GM21423 (cell line): Measurements from ENCODE around the gene ARHGEF38.
A peak's percentile ranks its signal among the peaks of the same experiment; 100 is the strongest.

Experiments
- ATAC-seq: cut with Tn5 transposase; IDR thresholded peaks from one replicate; pipeline ENCODE4 v1.9.1; 2021; ENCODE audit warnings: mild to moderate bottlenecking, moderate library complexity; ENCODE audit not compliant: unreplicated experiment

ARHGEF38 gene, protein sequence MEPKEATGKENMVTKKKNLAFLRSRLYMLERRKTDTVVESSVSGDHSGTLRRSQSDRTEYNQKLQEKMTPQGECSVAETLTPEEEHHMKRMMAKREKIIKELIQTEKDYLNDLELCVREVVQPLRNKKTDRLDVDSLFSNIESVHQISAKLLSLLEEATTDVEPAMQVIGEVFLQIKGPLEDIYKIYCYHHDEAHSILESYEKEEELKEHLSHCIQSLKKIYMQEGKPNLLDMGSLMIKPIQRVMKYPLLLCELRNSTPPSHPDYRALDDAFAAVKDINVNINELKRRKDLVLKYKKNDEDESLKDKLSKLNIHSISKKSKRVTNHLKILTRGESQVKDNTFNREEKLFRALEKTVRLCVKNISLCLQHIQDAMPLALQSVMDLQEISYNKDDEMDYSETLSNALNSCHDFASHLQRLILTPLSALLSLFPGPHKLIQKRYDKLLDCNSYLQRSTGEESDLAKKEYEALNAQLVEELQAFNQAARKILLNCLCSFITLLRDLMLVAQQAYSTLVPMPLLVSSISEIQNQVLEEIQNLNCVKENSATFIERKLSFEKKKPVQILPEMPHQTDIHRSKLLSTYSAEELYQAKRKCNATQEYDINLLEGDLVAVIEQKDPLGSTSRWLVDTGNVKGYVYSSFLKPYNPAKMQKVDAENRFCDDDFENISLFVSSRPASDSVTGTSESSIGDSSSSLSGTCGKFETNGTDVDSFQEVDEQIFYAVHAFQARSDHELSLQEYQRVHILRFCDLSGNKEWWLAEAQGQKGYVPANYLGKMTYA

GRCh38 chr4:105551965-105552746 lies at the start of gene ARHGEF38:
Gene ARHGEF38, plus strand, starts transcription at chr4:105552620. Its CDS starts 146 bp downstream, at chr4:105552766.
- no peak for ATAC-seq

- no peak for ATAC-seq
These were observed 48.9 kb upstream of the ARHGEF38 start for GRCh38 chr4:105503484-105503883.

GRCh38 chr4:105504744-105505143 lies 47.7 kb upstream of the ARHGEF38 start:
- ATAC-seq: no peak

- ATAC-seq: peak; percentile 96
These were observed 43.1 kb upstream of the ARHGEF38 start for GRCh38 chr4:105509291-105509690.

DNA sequence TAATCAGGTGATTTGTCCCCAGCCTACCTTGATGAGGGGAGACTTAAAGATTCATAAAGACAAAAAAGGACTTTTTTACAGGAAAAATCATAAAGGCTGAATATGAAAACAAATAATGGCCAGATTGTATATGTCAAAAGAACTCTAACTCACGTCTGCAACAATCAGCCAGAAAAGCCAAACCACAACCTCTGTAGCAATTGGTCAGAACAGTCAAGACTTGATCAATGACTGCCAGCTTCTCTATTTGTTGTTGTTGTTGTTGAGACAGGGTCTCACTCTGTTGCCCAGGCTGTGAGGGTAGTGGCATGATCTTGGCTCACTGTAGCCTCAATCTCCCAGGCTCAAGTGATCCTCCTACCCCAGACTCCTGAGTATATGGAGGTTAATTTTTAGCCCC lies 42.7 kb upstream of the ARHGEF38 start:
- ATAC-seq: peak; percentile 24

DNA sequence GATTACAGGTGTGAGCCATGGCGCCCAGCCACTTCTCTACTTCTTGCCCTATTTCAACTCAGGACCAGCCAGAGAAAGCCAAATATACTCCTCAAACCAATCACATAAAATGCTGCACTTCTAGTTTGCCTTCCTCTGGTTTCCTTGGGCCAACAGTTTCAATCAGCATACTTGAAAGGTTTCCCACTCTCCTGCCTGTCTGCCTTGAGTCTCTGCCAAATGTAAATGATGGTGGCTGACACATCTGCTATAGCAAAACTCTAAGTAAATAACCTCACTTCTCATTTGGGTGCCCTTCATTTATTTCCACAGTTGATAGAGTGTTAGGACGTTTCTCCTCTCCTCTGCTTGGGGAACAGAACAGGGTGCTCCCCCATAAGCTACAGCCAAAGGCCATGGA lies 42.2 kb upstream of the ARHGEF38 start:
- ATAC-seq: no peak

DNA sequence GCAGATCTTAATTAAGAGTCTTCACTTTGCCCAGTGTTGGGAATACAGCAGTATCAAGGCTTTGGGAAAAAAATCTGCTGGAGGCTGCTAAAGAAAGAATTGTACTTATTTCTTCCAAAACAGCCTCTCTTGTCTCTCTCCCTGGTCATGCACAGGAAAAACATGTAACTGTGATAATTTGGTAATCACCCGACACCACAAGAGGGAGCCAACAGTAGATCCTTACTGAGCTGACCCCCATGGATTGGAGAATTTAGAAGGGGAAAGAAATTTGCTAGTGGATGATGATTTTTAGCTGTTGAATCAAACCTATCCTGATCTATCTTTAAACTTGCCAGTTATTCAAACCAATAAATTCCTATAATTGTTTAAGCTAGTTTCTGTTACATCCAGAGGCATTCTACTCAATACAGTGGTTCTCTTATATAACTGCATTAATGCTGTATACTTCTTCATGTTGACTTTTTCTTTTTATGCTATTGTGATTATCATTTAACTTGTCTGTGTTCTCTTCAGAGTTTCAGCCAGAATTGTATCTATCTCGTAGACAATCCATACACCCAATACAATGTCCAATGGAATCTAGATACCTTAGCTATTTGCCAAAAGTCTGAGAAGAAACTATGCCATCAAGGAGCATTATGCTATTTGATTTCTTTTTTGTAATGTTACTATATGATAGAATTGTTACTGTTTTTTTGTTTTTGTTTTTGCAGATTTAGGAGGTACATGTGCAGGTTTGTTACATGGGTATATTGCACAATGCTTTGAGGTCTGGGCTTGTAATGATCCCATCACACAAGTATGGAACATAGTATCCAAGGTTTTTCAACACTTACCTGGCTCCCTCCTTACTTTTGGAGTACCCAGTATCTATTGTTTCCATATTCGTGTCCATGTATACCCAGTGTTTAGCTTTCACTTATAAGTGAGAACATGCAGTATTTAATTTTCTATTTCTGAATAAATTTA lies 31.3 kb upstream of the ARHGEF38 start:
- ATAC-seq: peak; percentile 79

DNA sequence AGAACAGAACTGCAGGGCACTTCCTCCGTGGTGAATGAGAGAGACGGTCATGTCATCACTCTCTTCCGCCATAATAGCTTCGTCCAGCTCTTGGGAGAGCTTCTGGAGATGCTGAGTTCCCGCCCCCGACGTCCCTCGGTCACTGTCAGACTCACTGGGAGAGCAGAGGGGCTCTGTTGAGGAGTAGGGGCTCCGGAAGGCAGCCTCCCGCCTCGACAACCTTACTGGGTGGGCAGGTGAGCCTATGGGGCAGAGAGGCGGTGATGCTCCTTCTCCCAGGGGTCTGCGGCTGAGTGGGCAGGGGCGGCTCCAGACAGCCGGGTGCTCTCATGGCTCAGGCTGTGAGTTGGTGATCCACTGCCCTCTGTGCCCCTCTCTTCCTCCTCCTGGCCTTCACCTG lies 25.8 kb upstream of the ARHGEF38 start:
- ATAC-seq: no peak

DNA sequence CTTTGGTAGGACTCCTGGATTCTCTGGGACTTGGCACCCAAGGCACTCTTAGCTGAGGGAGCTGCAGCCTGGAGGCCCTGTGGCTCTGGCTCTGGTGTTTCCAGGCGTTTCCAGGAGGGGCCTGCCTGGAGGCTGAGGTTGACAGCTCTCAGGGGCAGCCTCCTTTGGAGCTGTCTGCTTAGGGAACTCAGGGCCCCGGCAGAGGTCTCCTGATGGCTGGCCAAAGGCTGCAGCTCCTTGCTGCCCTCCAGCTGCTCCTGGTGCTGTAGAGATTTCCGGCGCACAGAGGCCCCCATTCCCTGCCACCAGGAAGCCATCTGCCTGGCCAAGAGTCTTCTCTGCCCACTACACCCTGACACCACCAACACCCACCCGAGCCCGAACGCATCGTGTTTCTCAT lies 25.3 kb upstream of the ARHGEF38 start:
- ATAC-seq: no peak

DNA sequence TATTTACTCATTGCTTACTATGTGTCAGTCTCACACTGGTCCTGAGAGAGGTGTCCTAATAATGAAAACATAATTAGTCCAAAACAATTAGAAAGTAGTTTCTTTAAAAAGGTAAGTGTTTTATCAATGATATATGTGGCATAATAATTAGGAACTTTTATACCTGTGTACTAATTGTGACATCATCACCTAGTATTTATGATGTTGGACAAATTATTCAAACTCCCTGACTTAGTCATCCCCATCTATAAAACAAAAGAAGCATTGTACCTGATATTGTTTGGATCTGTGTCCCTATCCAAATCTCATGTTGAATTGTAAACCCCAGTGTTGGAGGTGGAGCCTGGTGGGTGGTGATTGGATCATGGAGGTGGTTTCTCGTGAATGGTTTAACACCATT lies 15.8 kb upstream of the ARHGEF38 start:
- ATAC-seq: no peak

DNA sequence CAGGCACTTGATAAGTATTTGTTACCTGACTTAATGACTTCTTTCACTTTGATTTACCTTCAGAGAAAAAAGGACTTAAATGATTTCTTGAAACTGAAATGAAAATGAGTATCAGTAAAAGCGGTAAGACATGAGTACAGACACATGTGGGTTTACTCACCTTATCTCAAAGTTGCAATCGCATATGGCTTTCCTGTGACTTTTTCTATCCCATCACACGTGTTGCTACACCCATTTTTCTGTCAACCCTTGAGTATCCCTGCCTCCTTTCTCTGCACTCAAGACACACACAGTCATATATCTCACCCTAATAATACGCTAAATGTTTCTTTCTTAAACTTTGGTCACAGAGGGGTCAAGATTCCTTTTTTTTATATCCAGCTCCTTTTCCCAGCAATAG lies 11.0 kb upstream of the ARHGEF38 start:
- ATAC-seq: no peak

GRCh38 chr4:105542039-105542438 lies 10.4 kb upstream of the ARHGEF38 start:
- no peak for ATAC-seq

DNA sequence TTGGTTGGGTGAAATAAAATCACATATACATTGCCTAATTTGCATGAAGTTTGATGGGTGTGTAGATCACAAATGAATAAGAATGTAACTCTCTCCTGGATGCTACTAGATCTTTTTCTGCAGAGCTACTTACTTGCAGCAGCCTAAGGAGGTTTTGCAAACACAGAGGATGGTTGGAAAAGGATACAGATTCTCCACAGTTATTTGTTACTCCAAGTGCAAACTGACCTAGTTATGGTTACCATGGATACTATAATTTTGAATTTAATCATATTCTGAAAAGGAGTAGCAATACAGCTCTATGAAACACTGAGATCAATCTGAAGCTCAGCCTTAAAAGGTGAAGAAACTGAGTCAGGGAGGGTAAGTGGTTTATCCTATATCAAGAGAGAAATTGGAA lies 9.1 kb upstream of the ARHGEF38 start:
- ATAC-seq: no peak

GRCh38 chr4:105543881-105544280 lies 8.5 kb upstream of the ARHGEF38 start:
- no peak for ATAC-seq

GRCh38 chr4:105544520-105545286 lies 7.7 kb upstream of the ARHGEF38 start:
- no peak for ATAC-seq

DNA sequence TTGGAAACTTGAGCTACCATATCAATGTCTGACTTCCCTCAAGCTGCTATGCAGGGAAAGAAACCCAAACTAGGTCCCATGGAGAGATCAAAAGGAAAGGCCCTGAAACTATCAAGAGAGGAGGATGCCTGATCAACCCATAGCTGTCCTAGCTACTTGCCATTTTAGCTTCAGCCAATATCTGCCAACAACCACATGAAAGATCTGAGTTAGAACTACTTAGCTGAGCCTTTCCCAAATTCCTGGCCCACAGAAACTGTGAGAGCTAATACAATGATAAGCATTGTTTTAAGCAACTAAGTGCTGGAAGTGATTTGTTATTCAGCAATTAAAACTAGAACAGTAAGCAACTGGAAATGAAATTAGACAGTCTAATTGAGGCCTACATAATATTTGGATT lies 6.3 kb upstream of the ARHGEF38 start:
- no peak for ATAC-seq

- no peak for ATAC-seq
These were observed 4.7 kb upstream of the ARHGEF38 start for GRCh38 chr4:105547769-105548168.

GRCh38 chr4:105548483-105548882 lies 3.9 kb upstream of the ARHGEF38 start:
- ATAC-seq: no peak

DNA sequence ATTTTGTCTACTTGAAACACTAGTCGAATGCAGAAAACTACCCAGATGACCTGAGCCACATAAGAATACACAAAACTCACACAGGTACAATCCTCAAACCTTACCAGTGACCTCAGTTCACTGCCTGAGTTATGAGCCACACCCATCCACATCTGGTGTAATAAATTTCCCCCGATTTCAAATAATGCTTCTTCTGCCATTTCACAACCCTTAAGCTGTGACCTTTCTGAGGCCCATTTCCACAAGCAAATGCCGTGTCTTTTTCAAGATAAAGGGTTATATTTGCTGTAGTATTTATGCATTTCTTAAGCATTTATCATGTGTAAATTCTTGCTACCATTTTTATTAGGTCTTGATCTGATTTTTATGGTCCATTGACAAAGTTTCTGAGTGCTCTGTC lies 1.8 kb upstream of the ARHGEF38 start:
- ATAC-seq: no peak

DNA sequence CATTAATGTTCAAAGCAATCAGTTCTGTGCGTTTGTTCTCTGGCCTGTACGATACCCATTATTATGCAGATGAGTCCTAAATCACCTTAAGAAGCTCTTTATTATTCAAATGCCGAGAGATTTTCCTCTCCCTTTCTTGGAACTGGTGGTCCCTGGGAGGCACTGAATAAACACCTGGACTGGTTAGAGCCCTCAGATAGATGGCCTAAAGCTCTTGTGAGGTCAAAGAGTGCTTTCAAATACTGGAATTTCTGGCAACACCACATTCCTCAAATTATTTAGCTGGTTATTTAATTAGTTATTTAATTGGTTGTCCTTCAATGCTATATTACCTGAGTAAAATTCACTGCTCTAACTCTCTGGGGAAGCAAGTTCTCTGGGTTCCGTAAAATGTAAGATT lies 3.0 kb downstream of the ARHGEF38 start:
- ATAC-seq: no peak
